ENCODE results near the gene SLC2A4. TPM values are rescaled to one million over a fixed set of nuclear protein-coding genes. Genes with fewer than 3 reads are reported as not detected.
"Not testable (repeated sequence)": the region's sequence is repeated elsewhere in the genome, so short reads cannot be mapped to it uniquely, and the experiment has no call there.

Gene SLC2A4
- total RNA-seq, 2 donors from 2014 or later = 1.2 to 7.7 TPM

GRCh38 chr17:7329374-7329996, 48.0 kb downstream of the SLC2A4 start:
- H3K27ac ChIP-seq = peak overlapping the region; percentile 88 to 98
- no peak for TF ChIP-seq CTCF (IDR thresholded peaks at IDR 0.05)
- H3K4me1 ChIP-seq (ENCODE audit: control insufficient read depth in 1 of 2, low read depth in 2 of 2) = peaks cover 3 to 17% of the 10 kb centered on the region in 2 donors
- ATAC-seq (ENCODE audit: insufficient number of reproducible peaks, low FRiP score, low read depth) (peak; percentile 78), DNase-seq (ENCODE audit: low spot score) (peak; percentile 95)
- H3K36me3 ChIP-seq = peaks cover 10% of the 10 kb centered on the region
- peak overlapping the region; percentile 93 for H3K4me3 ChIP-seq
- H3K27me3 ChIP-seq (replicated peaks; ENCODE audit: insufficient read depth) = no peaks in the 10 kb centered on the region
- no peaks in the 10 kb centered on the region for H3K9me3 ChIP-seq

- ATAC-seq (ENCODE audit: insufficient number of reproducible peaks, low FRiP score, low read depth) = peak; percentile 74
- H3K36me3 ChIP-seq = peaks cover 9% of the 10 kb centered on the region
- no peak for TF ChIP-seq CTCF (IDR thresholded peaks at IDR 0.05)
- peak overlapping the region; percentile 88 to 98 for H3K27ac ChIP-seq
- H3K27me3 ChIP-seq (replicated peaks; ENCODE audit: insufficient read depth) = no peaks in the 10 kb centered on the region
- no peak for DNase-seq (ENCODE audit: low spot score)
- H3K4me1 ChIP-seq (ENCODE audit: control insufficient read depth in 1 of 2, low read depth in 2 of 2) = peaks cover 3 to 17% of the 10 kb centered on the region in 2 donors
- H3K4me3 ChIP-seq = peak overlapping the region; percentile 93
- H3K9me3 ChIP-seq = no peaks in the 10 kb centered on the region
Measured at GRCh38 chr17:7329997-7330637, 48.6 kb downstream of the SLC2A4 start.

- H3K4me3 ChIP-seq = peak overlapping the region; percentile 93
- peak overlapping the region; percentile 88 to 98 for H3K27ac ChIP-seq
- H3K9me3 ChIP-seq = no peaks in the 10 kb centered on the region
- no peak for ATAC-seq (ENCODE audit: insufficient number of reproducible peaks, low FRiP score, low read depth)
- peaks cover 5% of the 10 kb centered on the region for H3K36me3 ChIP-seq
- H3K27me3 ChIP-seq (replicated peaks; ENCODE audit: insufficient read depth) = no peaks in the 10 kb centered on the region
- no peak for TF ChIP-seq CTCF (IDR thresholded peaks at IDR 0.05)
- no peak for DNase-seq (ENCODE audit: low spot score)
- H3K4me1 ChIP-seq (ENCODE audit: control insufficient read depth in 1 of 2, low read depth in 2 of 2) = peaks cover 3 to 17% of the 10 kb centered on the region in 2 donors
Measured at GRCh38 chr17:7330638-7331015, 49.1 kb downstream of the SLC2A4 start.

GRCh38 chr17:7332111-7332510, 50.6 kb downstream of the SLC2A4 start:
- Histone ChIP-seq H3K4me3 (no peak overlapping the region), H3K36me3 (no peaks in the 10 kb centered on the region), H3K27me3 (replicated peaks; ENCODE audit: insufficient read depth) (no peaks in the 10 kb centered on the region), H3K4me1 (ENCODE audit: control insufficient read depth in 1 of 2, low read depth in 2 of 2) (peaks cover 3 to 17% of the 10 kb centered on the region in 2 donors), H3K9me3 (no peaks in the 10 kb centered on the region), H3K27ac (no peak overlapping the region)
- ATAC-seq (ENCODE audit: insufficient number of reproducible peaks, low FRiP score, low read depth) = no peak
- no peak for TF ChIP-seq CTCF (IDR thresholded peaks at IDR 0.05)
- no peak for DNase-seq (ENCODE audit: low spot score)

GRCh38 chr17:7332600-7333069, 51.1 kb downstream of the SLC2A4 start:
- DNase-seq (ENCODE audit: low spot score); H3K36me3 ChIP-seq; H3K4me3 ChIP-seq; H3K9me3 ChIP-seq; ATAC-seq (ENCODE audit: insufficient number of reproducible peaks, low FRiP score, low read depth); H3K27me3 ChIP-seq (replicated peaks; ENCODE audit: insufficient read depth); H3K27ac ChIP-seq: not testable (repeated sequence)
- peaks cover 3 to 16% of the 10 kb centered on the region in 2 donors for H3K4me1 ChIP-seq (ENCODE audit: control insufficient read depth in 1 of 2, low read depth in 2 of 2)
